K562 (cell line): Measurements from ENCODE around the gene RAX.

Source experiments
- CBFB ChIP-seq: sonication (generic); formaldehyde crosslinking; IDR thresholded peaks from 2 replicates; pipeline ENCODE4 v1.4.0; 2020; ENCODE audit warnings: mild to moderate bottlenecking, missing genetic modification reagents
- HDAC2 ChIP-seq: fragments of 450-650 bp; IDR thresholded peaks from 2 replicates; pipeline ENCODE4 v1.6.1; 2016; ENCODE audit warnings: mild to moderate bottlenecking
- HMG20A ChIP-seq: fragments of 450-650 bp; formaldehyde crosslinking; conservative IDR thresholded peaks from 2 replicates; pipeline ENCODE4 v1.4.0; 2020; ENCODE audit warnings: mild to moderate bottlenecking, mixed read lengths
- MAFK ChIP-seq: IDR thresholded peaks from 2 replicates; pipeline ENCODE4 v1.6.1; 2011; ENCODE audit warnings: low read length, improper control_type of control experiment
- POLR2AphosphoS5 ChIP-seq: IDR thresholded peaks from 2 replicates; pipeline ENCODE4 v1.6.1; 2011; ENCODE audit warnings: mild to moderate bottlenecking, low read depth, low read length, moderate library complexity; ENCODE audit not compliant: control insufficient read depth, insufficient read depth
- TCF3 ChIP-seq: sonication (generic); formaldehyde crosslinking; IDR thresholded peaks from 2 replicates; pipeline ENCODE4 v1.4.0; 2020; ENCODE audit warnings: mild to moderate bottlenecking, missing genetic modification reagents
- ZNF165 ChIP-seq: fragments of 250-450 bp; sonication (Bioruptor Pico); IDR thresholded peaks from 2 replicates; pipeline ENCODE4 v1.4.0; 2020; ENCODE audit warnings: borderline replicate concordance
- ZNF263 ChIP-seq: sonication (generic); formaldehyde crosslinking; IDR thresholded peaks from 2 replicates; pipeline ENCODE4 v1.8.0; 2022; ENCODE audit warnings: mild to moderate bottlenecking, missing genetic modification reagents, borderline replicate concordance
- ZNF324 ChIP-seq: fragments of 250-450 bp; sonication (Bioruptor Pico); IDR thresholded peaks from 2 replicates; pipeline ENCODE4 v1.4.0; 2020; ENCODE audit warnings: mild to moderate bottlenecking
- TF ChIP-seq, protein P1 (sequence below): sonication (generic); formaldehyde crosslinking; IDR thresholded peaks from 2 replicates; pipeline ENCODE4 v1.9.0; 2022; ENCODE audit warnings: mild to moderate bottlenecking, missing genetic modification reagents

DNA sequence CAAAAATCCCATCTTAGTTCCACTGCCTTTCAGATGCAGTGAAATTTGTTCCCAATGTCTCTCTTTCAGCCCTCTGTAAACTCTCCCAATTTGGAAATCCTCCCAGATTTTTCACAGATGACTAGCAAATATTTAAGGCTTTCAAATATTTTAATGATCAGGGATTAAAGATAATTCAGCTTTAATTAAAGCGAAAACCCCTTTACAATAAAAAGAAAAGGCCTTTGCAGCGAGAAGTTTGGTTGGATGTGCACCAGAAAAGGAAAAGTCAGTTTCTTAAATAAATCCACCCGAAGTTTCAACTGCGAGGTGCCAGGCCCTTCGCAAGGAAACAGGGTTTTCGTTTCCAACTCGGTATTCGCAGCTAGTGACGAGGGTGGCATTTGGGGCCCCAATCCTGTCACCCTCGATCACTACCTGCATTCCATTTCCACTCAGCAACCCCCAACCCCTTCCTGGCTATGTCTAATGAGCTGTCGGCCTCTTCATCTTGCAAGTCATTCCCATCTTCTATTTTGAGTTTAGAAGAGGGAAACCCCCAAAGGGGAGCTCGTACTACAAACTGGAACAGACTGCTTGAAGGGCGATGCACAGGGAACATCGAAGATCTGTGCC is 1.5 kb downstream of the RAX start:
- TF ChIP-seq ZNF263 (no peak), ZNF165 (no peak), HMG20A (CRISPR knock-in tag) (no peak), HDAC2 (no peak), ZNF324 (CRISPR knock-in tag) (no peak), POLR2AphosphoS5 (no peak), TCF3 (no peak), CBFB (CRISPR knock-in tag) (no peak), MAFK (no peak)
- TF ChIP-seq, protein P1, sequence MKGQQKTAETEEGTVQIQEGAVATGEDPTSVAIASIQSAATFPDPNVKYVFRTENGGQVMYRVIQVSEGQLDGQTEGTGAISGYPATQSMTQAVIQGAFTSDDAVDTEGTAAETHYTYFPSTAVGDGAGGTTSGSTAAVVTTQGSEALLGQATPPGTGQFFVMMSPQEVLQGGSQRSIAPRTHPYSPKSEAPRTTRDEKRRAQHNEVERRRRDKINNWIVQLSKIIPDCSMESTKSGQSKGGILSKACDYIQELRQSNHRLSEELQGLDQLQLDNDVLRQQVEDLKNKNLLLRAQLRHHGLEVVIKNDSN = no peak
